Muscle of leg (tissue), 11 donors: ENCODE data around the gene FMOD. TPM values are rescaled to one million over a fixed set of nuclear protein-coding genes. Genes with fewer than 3 reads are reported as not detected.

Experiments used
- DNase-seq: peaks from one replicate; pipeline ENCODE4 v3.0.0; 2013
- H3K27ac ChIP-seq: one replicate; pipeline ENCODE4 v1.5.1; 2013; ENCODE audit warnings: mild to moderate bottlenecking, low read length, control low read depth
- H3K27me3 ChIP-seq: one replicate; pipeline ENCODE4 v1.6.1; 2013; ENCODE audit warnings: low read length; ENCODE audit not compliant: control insufficient read depth, insufficient read depth
- H3K36me3 ChIP-seq: one replicate; pipeline ENCODE4 v1.6.1; 2013; ENCODE audit warnings: low read length; ENCODE audit not compliant: control insufficient read depth, insufficient read depth
- H3K4me1 ChIP-seq: one replicate; pipeline ENCODE4 v1.6.1; 2013; ENCODE audit warnings: low read length; ENCODE audit not compliant: control insufficient read depth, insufficient read depth
- H3K4me3 ChIP-seq: one replicate; pipeline ENCODE4 v1.5.1; 2013; ENCODE audit warnings: low read length, control low read depth
- H3K9me3 ChIP-seq: replicated peaks from 2 replicates; pipeline ENCODE4 v1.6.1; 2013; ENCODE audit warnings: low read depth, low read length; ENCODE audit not compliant: control insufficient read depth
- WGBS: methylation state at CpG from one replicate; pipeline ENCODE4 v1.1.5; 2013; ENCODE audit warnings: missing lambda C conversion rate; ENCODE audit not compliant: insufficient coverage; 5-methylcytosine and 5-hydroxymethylcytosine counted together
- polyA plus RNA-seq, 8 donors: library from polyadenylated mRNA; unstranded; fragments of 120-200 nt; gene quantifications; one replicate each; pipeline versions ENCODE4 v1.2.1 to v1.2.3, GENCODE V29; 2013; ENCODE audit warnings: inconsistent platforms in 1 of 8, low replicate concordance in 1 of 8; ENCODE audit not compliant: insufficient read length in 8 of 8, insufficient read depth in 1 of 8
- total RNA-seq: library from RNA; stranded (reverse); fragments of 120-200 nt; gene quantifications from one replicate; pipeline ENCODE4 v1.2.4, GENCODE V29; 2013

FMOD gene
- total and polyA plus RNA-seq, 9 donors, result 55.0 to 493 (median 161) TPM

GRCh38 chr1:203379825-203380224, 28.9 kb upstream of the FMOD start:
- 13% methylated on average over 1 of the region's 1 CpG for WGBS
- Histone ChIP-seq H3K27ac (no peak overlapping the region), H3K4me1 (no peaks in the 10 kb centered on the region), H3K4me3 (no peak overlapping the region), H3K36me3 (no peaks in the 10 kb centered on the region), H3K9me3 (no peaks in the 10 kb centered on the region), H3K27me3 (peaks cover 3% of the 10 kb centered on the region)
- peak; percentile 52 for DNase-seq

DNA sequence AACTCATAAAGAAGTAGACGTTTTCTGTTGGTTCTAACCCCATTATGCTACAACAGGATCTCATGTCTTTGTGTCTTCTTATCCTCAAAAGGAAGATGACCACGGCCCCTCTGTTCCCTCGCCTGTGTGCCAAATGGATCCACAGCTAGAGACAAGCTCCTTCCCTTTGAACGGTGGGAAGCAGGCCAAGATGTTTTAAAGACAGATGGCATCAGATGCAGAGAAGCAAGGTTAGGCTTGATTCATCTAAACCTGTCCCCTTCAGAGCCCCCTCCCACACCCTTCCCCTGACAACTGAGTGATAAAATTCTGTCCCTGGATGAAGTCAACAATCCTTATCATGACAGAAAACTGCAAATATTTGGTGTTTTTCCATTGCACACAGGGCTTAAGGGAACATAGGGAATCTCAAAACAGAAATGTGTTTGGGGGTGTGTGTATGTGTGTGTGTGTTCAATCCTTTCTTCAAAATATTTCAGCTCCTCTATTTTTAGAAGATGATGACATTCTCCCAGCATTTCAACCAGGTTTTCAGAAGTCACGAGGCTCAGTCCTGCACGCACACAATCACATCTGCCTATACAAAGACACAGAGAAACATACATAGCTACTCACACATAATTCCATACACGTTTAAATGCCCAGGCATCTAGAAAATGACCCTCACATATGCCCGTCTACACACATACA, 27.8 kb upstream of the FMOD start:
- Histone ChIP-seq H3K27ac (no peak overlapping the region), H3K27me3 (peaks cover 3% of the 10 kb centered on the region), H3K36me3 (no peaks in the 10 kb centered on the region), H3K9me3 (no peaks in the 10 kb centered on the region), H3K4me1 (peaks cover 2% of the 10 kb centered on the region), H3K4me3 (no peak overlapping the region)
- WGBS, result 36% methylated on average over 5 of the region's 8 CpGs
- peak; percentile 78 for DNase-seq

- no peak overlapping the region for H3K27ac ChIP-seq
- peaks cover 8% of the 10 kb centered on the region for H3K4me1 ChIP-seq
- DNase-seq, result no peak
- no peaks in the 10 kb centered on the region for H3K27me3 ChIP-seq
- H3K36me3 ChIP-seq, result no peaks in the 10 kb centered on the region
- WGBS, result 50% methylated on average over 1 of the region's 1 CpG
- no peak overlapping the region for H3K4me3 ChIP-seq
- H3K9me3 ChIP-seq, result no peaks in the 10 kb centered on the region
Observed at GRCh38 chr1:203373991-203374390, 23.1 kb upstream of the FMOD start.

- no peak for DNase-seq
- WGBS, result no CpG with 5 or more reads among the region's 2 CpGs
- H3K4me1 ChIP-seq, result peaks cover 14% of the 10 kb centered on the region
- no peaks in the 10 kb centered on the region for H3K36me3 ChIP-seq
- no peak overlapping the region for H3K27ac ChIP-seq
- no peaks in the 10 kb centered on the region for H3K9me3 ChIP-seq
- no peak overlapping the region for H3K4me3 ChIP-seq
- H3K27me3 ChIP-seq, result peaks cover 2% of the 10 kb centered on the region
Observed at GRCh38 chr1:203373002-203373401, 22.1 kb upstream of the FMOD start.

DNA sequence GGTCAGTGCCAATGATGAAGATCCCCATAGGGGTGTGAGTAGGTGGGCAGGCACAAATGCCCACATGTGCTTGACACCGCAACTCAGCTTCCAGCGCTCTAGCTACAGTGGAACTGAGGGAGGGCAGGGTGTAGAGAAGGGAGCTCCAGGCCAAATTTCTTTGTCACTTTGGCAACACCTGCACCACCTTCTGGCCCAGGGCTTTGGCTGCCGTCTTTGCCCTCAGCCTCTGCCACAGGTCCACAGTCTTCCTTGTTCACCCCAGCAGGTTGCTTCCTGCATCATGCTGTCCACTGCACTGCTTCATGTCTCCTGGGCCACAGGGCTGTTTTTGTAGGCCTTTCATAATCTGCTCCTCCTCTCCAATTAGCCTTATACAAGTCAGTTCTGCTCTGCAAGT, 20.4 kb upstream of the FMOD start:
- Histone ChIP-seq H3K9me3 (no peaks in the 10 kb centered on the region), H3K4me1 (peaks cover 14% of the 10 kb centered on the region), H3K27me3 (peaks cover 2% of the 10 kb centered on the region), H3K27ac (no peak overlapping the region), H3K4me3 (no peak overlapping the region), H3K36me3 (no peaks in the 10 kb centered on the region)
- 64% methylated on average over 1 of the region's 3 CpGs for WGBS
- no peak for DNase-seq

DNA sequence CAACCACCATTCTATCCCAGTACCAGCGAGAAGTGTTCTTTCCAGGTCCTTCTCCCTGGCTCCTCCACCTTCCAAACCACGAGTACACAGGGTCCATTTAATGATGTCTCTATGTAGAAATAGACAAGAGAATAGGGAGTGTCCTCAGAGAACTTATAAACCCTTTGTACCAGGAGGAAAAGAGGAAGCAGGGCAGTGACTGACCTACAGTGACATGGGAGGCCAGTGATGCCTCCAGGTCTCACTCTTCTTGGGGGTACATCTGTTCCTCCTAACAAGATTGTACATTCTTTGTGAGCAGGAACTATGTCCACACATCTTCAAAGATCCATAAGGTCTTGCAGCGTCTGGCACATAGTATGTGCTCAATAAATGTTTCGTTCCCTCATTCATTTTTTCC, 18.7 kb upstream of the FMOD start:
- H3K4me1 ChIP-seq, result peaks cover 14% of the 10 kb centered on the region
- no peaks in the 10 kb centered on the region for H3K36me3 ChIP-seq
- 100% methylated on average over 1 of the region's 4 CpGs for WGBS
- H3K9me3 ChIP-seq, result no peaks in the 10 kb centered on the region
- no peak for DNase-seq
- no peak overlapping the region for H3K27ac ChIP-seq
- H3K27me3 ChIP-seq, result peaks cover 6% of the 10 kb centered on the region
- no peak overlapping the region for H3K4me3 ChIP-seq

- Histone ChIP-seq H3K4me1 (peaks cover 17% of the 10 kb centered on the region), H3K27me3 (peaks cover 13% of the 10 kb centered on the region), H3K27ac (peak overlapping the region; percentile 3), H3K36me3 (no peaks in the 10 kb centered on the region), H3K9me3 (no peaks in the 10 kb centered on the region), H3K4me3 (no peak overlapping the region)
- DNase-seq, result peak; percentile 80
- WGBS, result 89% methylated on average over 3 of the region's 6 CpGs
Observed at GRCh38 chr1:203368624-203369451, 17.9 kb upstream of the FMOD start.

DNA sequence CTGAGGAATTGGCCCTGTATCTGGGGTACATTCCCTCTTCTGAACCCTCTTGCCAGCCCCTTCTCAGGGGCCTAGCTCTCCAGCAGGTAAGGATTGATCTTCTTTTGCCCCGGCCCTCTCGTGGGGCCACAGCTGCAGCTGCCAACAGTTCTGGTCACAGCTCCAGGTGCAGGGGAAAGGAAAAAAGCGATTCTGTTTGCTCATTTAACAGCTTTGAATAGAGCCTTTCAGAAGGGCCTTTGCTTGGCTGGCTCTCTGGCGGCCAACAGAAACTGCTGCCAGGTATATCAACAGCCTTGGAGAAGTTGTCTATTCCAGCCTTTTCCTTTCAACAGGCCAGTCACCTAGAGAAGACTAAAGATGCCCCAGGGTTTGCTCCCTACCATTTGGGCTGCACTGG, 16.1 kb upstream of the FMOD start:
- Histone ChIP-seq H3K27me3 (peaks cover 20% of the 10 kb centered on the region), H3K4me3 (no peak overlapping the region), H3K9me3 (no peaks in the 10 kb centered on the region), H3K27ac (no peak overlapping the region), H3K36me3 (no peaks in the 10 kb centered on the region), H3K4me1 (peaks cover 17% of the 10 kb centered on the region)
- WGBS, result 21% methylated on average over 4 of the region's 4 CpGs
- peak; percentile 56 for DNase-seq

DNA sequence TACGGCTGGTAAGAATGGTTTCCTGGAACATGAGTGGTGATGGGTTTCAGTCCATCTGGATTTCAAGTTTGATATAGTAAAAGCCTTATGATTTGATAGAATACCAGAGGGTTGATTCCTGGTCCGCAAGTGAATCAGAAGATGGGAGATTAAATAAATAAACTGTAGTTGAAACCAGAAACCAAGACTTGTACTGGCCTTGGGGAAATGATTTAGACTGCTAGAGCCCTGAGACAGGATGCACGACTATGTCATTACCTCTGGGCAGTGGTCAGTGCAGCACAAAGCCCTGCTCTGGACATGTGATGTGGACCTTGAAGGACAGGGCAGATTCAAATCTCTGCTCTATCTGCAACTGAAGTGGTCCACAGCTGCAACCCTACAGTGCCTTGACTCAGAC, 15.6 kb upstream of the FMOD start:
- no peak overlapping the region for H3K27ac ChIP-seq
- no peaks in the 10 kb centered on the region for H3K36me3 ChIP-seq
- H3K27me3 ChIP-seq, result peaks cover 20% of the 10 kb centered on the region
- no peaks in the 10 kb centered on the region for H3K9me3 ChIP-seq
- H3K4me1 ChIP-seq, result peaks cover 17% of the 10 kb centered on the region
- DNase-seq, result no peak
- WGBS, result 59% methylated on average over 3 of the region's 3 CpGs
- no peak overlapping the region for H3K4me3 ChIP-seq

DNA sequence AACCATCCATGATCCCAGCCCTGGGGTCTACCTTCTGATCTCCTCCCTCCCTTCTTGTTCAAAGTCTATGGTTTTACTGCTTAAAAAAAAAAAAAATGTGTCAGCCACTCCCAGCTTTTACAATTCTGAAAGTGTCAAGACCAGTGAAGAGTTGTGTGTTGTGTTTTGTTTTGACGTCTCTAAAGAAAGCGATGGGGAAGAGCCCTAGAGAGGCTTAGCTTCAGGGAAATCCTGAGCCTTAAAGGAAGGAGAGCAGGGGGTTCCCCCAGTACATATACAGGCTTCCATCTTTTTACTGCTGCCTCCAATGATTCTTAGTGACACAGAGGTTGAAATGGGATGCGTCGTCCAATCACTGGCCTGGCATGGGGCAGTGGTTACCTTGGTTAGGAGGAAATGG, 13.9 kb upstream of the FMOD start:
- Histone ChIP-seq H3K27ac (no peak overlapping the region), H3K27me3 (peaks cover 23% of the 10 kb centered on the region), H3K4me3 (no peak overlapping the region), H3K36me3 (no peaks in the 10 kb centered on the region), H3K4me1 (peaks cover 17% of the 10 kb centered on the region), H3K9me3 (no peaks in the 10 kb centered on the region)
- WGBS, result 100% methylated on average over 1 of the region's 4 CpGs
- no peak for DNase-seq
